ENCODE measurements around the gene USF2. TPM values are rescaled to one million over a fixed set of nuclear protein-coding genes. Genes with fewer than 3 reads are reported as not detected.
"Not testable (repeated sequence)": the region's sequence is repeated elsewhere in the genome, so short reads cannot be mapped to it uniquely, and the experiment has no call there.

Gene USF2, protein sequence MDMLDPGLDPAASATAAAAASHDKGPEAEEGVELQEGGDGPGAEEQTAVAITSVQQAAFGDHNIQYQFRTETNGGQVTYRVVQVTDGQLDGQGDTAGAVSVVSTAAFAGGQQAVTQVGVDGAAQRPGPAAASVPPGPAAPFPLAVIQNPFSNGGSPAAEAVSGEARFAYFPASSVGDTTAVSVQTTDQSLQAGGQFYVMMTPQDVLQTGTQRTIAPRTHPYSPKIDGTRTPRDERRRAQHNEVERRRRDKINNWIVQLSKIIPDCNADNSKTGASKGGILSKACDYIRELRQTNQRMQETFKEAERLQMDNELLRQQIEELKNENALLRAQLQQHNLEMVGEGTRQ
- total RNA-seq (2014; rRNA removed; shearing (Covaris generic)): 106 and 129 TPM in 2 replicates
- 102 and 106 TPM in 2 replicates for polyA plus RNA-seq (2015; cell fraction: cytosol; rRNA removed)
- 68.1 and 82.6 TPM in 2 replicates for polyA plus RNA-seq (2015; cell fraction: nucleus; rRNA removed)

DNA sequence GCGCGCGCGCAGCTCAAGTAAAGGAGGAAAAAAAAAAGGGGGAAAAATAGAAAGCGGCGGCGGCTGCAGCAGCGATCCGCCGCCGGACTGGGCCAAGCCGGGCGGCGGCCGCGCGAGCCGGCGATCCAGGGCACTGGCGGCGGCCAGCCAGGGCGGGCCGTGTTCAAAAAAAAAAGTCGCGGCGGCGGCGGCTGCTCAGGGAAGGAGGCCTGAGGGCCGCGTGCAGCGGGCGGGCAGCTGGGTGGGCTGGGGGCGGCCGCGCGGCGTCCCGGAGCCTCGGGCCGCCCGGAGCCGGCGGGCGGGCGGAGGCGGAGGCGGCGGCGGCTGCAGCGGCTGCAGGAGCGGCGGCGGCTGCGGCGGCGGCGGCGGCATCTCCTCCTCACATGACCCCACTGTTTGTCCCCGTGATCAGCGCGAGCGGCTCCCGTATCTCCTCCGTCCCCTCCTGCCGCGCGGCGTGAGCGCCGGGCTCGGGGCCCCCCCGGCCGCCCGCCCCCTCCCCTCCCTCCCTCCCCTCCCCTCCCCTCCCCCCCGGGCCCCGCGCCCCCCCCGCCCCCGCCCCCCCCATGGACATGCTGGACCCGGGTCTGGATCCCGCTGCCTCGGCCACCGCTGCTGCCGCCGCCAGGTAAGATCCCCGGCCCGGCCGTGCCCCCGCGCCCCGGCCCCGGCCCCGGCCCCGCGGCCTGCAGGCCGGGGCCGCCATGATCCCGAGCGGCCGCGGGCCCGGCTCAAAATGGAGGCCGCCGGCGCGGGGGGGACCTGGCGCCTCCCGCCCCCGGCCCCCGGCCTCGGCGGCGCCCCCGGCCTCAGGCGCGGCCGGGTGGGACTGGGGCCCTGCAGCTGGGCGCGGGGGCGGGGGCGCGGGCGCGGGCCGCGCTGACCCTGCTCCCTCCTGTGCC lies at the start of gene USF2:
Gene USF2, plus strand, starts transcription at position 427 of the 902 bp plus-strand sequence. Its CDS starts 140 bp downstream, at position 567.
- DNase-seq (ENCODE audit: low read depth): peak; percentile 51

DNA sequence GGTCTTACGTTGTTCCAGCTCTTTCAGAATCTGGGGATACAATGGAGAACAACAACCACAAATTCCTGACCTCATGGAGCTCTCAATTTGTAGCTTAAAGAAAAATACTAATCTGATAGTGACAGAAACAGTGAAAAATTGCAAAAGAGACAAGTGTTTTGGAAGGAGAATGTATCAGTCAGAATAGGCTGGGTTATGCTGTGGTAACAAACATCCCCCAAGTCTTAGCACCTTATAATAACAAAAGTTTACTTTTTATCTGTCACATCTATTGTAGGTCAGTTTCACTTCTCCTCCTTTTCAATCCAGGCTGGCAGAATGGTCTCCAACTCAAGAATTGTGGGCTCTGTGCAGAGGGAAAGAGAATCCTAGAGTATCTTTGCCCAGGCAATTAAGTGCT lies 49.8 kb upstream of the USF2 start:
- no peak for DNase-seq (ENCODE audit: low read depth)

DNA sequence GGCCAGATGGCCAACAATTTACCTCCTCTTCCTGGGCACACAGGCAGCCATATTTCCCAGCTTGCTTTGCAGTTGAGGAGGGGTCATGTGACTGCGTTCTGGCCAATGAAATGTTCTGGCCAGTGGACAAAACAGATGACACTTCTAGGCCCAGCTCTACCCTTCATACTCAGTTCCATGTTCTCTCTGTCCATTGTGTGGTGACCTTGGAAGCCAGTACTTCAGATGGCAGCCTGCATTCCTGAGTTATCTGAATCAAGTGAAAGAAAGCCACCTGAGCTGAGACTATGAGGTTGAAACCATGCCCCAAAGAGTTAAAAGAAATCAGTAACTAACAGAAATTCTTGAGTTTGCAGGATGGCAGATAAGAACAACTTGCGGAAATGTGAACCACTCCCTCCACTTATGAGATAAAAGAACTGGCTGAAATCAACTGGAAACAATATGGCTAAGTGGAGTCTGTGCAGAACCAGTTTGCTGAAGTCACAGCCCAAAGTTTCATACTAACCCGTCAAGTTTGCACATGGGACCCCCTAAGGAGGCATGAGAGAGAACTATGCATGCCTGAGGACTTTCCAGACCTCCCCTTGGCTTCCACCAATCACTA lies 48.3 kb upstream of the USF2 start:
- no peak for DNase-seq (ENCODE audit: low read depth)

DNA sequence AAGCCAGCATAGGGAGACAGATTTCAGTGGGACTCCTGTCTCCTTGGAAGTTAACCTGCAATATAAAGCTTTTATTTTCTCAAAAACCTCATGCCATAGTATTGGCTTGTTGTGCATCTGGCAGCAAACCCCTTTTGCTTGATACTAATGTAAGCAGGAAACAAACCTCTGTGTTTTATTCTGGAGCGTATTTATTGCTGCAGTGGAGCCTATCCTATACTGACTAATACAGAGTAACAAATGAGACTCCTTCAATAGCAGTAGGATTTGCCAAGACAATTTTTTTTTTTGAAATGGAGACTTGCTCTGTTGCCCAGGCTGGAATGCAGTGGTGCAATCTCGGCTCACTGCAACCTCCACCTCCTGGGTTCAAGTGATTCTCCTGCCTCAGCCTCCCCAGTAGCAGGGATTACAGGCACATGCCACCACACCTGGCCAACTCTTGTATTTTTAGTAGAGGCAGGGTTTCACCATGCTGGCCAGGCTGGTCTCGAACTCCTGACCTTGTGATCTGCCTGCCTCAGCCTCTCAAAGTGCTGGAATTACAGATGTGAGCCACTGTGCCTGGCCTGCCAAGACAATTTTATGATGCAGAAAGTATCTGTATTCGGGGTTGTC lies 47.7 kb upstream of the USF2 start:
- not testable (repeated sequence) for DNase-seq (ENCODE audit: low read depth)

DNA sequence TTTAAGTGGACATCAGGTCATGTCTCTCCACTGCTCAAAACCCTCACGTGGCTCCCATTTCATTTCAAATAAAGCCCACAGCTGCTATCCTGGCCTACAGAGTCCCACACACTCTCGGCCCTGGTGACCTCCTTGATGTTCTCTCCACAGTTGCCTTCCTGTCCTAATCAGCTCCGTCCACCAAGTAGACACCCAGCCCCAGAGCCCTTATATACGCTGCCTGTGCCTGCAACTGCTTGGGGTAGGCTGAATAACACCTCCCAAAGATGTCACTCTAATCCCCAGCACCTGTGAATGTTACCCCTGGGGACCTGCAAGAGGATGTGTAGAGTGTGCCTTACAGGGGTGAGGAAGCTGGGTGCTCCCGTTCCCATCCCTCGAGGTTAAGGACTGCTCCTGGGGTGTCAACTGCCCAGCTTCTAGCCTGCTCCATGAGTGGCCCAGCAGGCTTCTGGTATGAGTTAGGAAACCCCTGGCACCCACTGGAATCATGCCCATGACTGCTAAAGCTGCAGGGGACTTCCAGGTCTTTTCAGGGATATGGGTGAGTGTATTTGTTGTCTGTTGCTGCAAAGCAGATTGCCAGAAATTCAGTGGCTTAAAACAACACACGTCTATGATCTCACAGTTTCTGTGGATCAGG lies 46.3 kb upstream of the USF2 start:
- no peak for DNase-seq (ENCODE audit: low read depth)

DNA sequence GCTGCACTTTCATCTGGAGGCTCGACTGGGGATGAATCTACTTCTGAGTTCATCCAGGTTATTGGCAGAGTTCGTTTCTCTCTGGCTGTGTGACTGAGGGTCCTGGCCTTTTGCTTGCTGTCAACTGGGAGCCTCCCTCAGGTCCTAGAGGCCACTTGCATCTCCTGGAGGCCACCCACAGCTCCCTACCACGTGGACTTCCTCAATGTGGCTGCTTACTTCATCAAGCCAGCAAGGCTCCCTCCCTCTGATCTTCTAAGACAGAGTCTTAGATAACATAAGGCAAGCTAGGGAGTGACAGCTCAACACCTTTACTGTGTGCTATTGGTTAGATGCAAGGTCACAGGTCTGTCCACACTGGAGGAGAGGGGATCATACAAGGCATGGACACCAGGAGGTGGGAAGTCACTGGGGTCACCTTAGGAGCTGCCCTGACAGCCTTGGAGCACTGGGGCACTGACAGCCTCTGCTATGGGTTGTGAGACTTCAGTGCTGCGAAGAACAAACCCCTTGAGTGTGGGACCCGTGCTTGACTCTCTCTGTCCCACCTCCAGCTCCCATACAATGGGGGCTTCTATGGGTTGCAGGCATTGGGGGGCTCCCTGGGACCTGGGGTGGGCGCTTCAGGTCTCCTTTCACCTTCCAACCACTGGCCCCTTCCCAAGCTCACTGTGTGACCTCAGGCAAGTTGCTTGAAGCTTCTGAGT lies 45.5 kb upstream of the USF2 start:
- DNase-seq (ENCODE audit: low read depth): no peak

DNA sequence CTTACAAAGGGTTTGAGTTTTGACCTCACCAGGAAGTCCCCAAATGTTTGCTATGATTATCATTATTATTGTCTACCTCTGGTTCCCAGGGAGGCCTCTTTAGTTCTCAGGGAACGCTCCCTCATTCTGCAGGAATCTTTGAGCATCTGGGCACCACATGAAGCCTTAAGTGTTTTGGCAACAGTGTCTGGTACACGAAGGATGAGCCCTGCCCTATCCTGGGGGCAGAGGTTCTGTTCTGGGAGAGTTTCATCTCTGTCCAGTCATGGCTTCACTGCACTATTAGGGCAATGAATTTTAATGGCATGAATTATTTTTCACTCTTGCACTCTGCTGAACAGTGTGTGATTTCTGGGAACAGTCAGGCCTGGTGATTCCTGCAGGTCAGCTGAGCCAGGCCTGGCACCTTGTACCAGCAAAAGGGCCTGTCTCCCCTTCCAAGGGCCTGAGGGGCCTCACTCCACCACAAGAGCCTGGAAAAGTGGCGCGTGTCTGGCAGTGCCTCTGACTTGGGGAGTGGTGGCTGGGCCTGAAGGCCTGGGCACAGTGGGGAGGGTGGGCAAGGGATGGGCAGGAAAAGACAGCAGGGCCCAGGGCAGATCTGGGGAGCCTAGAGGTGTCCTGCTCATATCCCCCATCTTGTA lies 44.8 kb upstream of the USF2 start:
- DNase-seq (ENCODE audit: low read depth): no peak

DNA sequence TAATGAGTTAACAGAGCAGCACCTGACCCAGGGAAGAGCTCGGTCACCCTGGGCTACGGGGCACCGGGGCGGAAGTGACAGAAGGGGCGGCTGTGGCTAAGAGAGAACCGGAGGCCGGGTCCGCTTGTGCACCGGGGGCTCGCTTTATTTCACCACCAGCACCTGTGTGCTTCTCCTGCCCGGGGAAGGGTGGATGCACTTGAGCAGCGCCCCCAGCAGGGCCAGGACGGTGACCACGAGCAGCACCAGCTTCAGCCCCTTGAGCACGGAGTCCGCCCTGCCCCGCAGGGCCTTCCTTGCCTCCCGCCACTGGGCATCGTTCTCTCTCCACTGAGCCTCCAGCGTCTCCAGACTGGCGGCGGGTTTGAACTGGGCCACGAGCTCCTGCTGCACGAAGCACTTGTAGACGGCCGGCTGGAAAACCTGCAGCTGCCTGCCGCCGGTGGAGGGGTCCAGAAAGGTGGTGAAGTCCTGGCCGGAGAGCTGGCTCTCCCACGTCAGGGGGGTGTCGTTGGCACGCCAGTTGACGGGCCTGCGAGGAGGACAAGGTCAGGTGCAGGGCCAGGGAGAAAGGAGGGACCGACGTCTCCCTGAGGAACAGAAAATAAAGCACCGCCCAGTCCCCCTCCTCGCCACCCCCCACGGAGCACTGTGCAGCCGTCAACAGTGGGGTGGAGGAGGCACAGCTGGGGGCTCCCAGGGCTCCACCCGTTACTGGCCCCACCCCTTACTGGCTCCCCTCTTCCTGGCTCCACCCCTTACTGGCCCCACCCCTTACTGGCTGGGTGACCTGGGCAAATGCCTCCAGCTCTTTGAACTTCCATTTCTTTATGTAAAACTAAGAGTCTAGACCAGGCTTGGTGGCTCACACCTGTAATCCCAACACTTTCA lies 43.8 kb upstream of the USF2 start:
- no peak for DNase-seq (ENCODE audit: low read depth)

DNA sequence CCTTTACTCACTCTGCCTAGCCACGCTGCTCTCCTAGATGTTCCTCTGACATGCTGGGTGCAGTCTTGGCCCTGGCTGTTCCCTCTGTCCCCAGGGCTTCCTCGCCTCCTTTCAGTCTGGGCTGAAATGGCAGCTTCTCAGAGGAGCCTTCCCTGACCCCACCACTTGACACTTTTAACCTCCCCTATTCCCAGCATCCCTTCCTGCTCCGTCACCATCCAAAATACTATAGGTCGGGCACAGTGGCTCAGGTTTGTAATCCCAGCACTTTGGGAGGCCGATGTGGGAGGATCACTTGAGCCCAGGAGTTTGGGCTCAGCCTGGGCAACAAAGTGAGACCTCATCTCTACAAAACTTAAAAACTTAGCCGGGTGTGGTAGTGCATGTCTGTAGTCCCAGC lies 42.8 kb upstream of the USF2 start:
- no peak for DNase-seq (ENCODE audit: low read depth)

DNA sequence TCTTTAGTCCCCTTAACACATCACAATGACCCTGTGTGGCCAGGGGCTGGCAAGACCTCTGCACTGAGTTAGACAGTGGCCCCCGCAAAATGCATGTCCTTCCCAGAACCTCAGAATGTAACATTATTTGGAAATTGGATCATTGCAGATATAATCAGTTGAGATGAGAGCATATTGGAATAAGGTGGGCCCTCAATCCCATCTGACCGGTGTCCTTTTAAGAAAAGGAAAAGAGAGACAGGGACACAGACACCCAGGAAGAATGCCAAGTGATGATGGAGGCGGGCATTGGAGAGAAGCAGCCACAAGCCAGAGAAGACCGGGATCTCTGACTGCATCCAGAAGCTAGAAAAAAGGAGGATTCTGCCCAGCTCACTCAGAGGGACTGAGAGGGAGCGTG lies 42.0 kb upstream of the USF2 start:
- no peak for DNase-seq (ENCODE audit: low read depth)

DNA sequence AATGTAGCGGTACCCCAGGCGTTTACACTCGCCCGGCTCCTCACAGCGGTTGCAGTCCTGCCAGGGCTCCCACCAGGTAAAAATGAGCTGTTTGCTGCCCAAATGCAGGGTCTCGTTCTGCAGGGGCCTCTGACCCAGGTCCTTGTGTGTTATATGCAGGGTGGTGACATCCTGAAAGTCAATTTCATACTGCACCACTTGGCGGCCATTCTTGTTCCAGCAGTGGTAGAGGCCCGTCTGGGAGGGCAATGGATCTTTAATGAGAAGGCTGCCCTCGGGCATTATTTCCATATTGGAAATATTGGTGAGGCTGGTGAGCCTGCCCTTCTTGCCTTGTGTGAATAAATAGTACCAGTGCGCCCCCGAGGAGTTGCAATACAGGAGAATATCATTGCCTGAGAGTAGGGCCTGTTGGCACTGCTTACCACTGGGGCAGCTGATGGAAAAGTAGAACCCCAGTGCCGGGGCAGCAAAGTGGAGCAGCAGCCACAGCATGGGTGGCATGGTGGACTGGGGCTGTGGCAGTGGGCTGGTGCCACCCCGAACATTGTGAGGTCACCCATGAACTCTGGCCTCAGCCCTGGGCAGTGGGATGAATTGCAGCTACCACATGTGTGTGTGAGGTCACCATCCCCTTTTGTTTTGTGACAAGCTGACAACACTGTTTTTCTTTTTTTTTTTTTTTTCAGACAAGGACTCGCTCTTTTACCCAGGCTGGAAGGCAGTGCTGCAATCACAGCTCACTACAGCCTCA lies 40.4 kb upstream of the USF2 start, which contains the start of gene FAM187B:
Gene FAM187B, minus strand, starts transcription at position 563 of the 754 bp plus-strand sequence. Its CDS starts 59 bp downstream, at position 504.
- DNase-seq (ENCODE audit: low read depth): no peak

DNA sequence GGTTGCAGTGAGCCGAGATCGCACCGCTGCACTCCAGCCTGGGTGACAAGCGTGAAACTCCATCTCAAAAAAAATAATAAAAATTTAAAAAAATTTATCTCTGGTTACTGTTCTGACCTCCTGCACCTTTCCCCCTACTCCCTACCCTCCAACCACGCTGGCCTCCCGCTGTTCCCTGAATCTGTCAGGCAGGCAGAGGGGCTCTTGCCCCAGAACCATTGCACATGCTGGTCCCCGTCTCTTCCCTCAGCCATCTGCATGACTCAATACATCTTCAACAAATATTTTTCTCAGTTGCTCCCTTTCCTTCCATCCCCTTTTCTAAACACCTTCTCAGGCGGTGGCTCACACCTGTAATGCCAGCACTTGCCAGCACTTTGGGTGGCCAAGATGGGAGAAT lies 39.2 kb upstream of the USF2 start:
- no peak for DNase-seq (ENCODE audit: low read depth)

DNA sequence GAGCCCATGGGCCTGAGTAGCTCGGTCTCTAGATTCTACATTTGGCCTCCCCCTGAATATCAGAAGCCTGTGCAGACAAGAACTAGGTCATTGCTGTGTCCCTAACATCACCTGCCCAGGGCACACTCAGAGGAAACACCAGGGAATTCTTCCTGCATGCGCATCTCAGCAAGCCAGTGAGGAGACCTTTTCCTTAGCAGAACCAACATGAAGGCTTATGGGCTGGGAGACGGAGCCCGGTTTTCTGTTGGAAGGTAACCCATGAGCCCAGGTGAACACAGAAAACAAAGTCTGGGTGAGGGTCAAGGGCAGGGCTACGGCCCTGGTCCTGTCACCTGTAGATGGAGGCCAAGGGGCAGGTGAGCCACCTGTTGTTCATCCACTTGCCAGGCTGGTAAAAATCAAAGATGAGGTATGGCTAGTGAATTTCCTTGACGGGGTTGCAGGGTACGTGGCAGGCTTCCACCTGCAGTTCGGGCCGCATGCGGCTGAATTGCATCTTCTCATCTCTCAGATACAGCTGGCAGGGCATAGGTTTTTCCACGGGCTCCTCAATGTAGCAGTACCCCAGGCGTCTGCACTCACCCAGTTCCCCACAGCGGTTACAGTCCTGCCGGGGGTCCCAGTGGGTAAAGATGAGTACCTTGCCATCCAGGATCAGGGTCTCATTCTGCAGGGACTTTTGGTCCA lies 36.7 kb upstream of the USF2 start:
- DNase-seq (ENCODE audit: low read depth): no peak

DNA sequence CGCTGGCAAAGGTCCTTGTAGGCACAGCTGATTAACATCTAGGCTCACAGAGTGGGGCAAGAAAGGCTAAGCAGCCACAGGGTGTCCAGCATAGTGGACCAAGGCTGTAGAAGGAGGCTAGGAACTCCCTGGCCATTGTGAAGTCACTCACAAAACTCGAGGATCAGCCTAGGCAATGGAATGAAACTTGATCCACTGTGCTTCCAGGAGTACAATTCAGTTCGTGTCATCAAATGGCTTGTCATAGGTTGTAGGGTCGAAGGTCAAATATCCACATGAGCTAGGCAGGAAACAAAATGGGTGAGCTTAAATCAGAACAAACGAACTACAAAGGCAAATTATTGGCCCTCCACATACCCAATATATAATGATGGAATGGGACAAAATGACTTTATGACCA lies 35.9 kb upstream of the USF2 start:
- DNase-seq (ENCODE audit: low read depth): no peak

DNA sequence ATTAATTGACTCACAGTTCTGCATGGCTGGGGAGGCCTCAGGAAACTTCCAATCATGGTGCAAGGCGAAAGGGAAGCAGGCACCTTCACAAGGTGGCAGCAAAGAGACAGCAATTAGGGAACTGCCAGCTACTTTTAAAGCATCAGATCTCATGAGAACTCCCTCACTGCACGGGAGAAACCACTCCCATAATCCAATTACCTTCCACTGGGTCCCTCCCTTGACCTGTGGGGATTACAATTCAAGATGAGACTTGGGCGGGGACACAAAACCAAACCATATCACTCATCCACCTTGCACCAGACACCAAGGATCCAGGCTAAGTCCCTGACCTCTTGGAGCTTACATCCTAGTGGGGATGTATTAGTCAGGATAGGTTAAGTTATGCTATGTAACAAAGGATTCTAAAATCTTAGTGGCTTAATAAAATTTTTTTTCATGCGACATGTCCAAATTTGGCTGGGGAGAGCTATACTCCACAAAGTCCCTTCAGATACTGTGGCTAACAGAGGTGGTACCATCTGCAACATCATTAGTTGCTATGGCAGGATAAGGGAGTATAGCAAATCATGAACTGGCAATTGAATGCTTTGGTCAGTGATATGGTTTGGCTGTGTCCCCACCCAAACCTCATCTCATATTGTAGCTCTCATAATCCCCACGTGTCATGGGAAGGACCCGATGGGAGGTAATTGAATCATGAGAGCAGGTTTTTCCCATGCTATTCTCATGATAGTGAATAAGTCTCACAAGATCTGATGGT lies 31.9 kb upstream of the USF2 start:
- DNase-seq (ENCODE audit: low read depth): no peak

DNA sequence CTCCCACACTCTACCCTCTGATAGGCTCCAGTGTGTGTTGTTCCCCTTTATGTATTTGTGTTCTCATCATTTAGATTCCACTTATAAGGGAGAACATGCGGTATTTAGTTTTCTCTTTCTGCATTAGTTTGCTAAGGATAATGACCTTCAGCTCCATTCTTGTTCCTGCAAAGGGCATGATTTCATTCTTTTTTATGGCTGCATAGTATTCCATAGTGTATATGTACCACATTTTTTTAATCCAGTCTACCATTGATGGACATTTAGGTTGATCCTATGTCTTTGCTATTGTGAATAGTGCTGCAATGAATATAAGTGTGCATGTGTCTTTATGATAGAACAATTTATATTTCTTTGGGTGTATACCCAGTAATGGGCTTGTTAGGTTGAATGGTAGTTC lies 29.2 kb upstream of the USF2 start:
- not testable (repeated sequence) for DNase-seq (ENCODE audit: low read depth)

Data from HT1080 (cell line).